ENCODE measurements around the gene CDH11. TPM values are rescaled to one million over a fixed set of nuclear protein-coding genes. Genes with fewer than 3 reads are reported as not detected.

Gene CDH11
- total and polyA plus RNA-seq, 2 of the 4 experiments (the other 2 are of a cell fraction) = 266 to 601 TPM

DNA sequence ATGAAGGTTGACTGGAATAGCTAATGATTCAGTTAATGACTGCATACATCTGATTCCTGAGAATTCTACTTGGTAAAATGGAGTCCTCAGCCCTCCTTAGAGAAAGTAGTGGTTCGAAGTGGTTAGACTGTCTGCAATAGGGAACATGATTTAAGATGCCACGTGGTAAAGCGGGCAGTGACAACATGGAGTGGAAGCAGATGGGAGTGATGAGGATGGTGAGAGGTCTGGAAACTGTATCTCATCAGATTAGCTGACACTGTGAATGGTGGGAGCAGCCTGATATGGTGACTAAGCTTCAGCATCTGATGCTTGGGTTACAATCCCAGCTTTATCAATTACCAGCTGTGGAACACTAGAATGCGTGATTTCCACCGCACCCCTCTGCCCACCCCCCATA is 8.4 kb downstream of the CDH11 start:
- Histone ChIP-seq H2AFZ (replicated peaks; ENCODE audit: low read length, poor library complexity) (no peak overlapping the region), H3K9ac (ENCODE audit: low read depth, low read length) (no peak overlapping the region), H3K36me3 (ENCODE audit: control insufficient read depth, insufficient read depth, low read length) (peaks cover 28% of the 10 kb centered on the region), H4K8ac (ENCODE audit: low read depth in 2 of 2, low read length in 2 of 2) (peak overlapping the region in 1 of 2 experiments; percentile 7; a peak in 1 of 4 replicates), H3K9me1 (ENCODE audit: insufficient read depth, low read length) (peaks cover 20% of the 10 kb centered on the region), H3K27ac (ENCODE audit: insufficient read depth, low read length) (no peak overlapping the region), H3K23ac (ENCODE audit: low read depth, low read length) (peak overlapping the region; percentile 68; the same call in 1 of the 2 replicates), H4K20me1 (ENCODE audit: insufficient read depth, low read length) (peaks cover 94% of the 10 kb centered on the region), H3K4me3 (ENCODE audit: insufficient read depth, low read depth, low read length) (no peak overlapping the region), H3K56ac (ENCODE audit: extremely low read depth, insufficient read depth, low read length) (no peak overlapping the region), H2AK9ac (replicated peaks; ENCODE audit: low read depth, low read length, poor library complexity) (no peak overlapping the region), H3K14ac (replicated peaks; ENCODE audit: low read depth, low read length) (no peak overlapping the region), H2AK5ac (ENCODE audit: low read depth, low read length) (no peak overlapping the region), H3K79me1 (ENCODE audit: low read depth in 1 of 2, low read length in 2 of 2) (peaks cover 32 to 88% of the 10 kb centered on the region in 2 experiments), H2BK20ac (ENCODE audit: low read depth, low read length) (no peak overlapping the region), H2BK5ac (ENCODE audit: low read depth, low read length, poor library complexity, severe bottlenecking) (no peak overlapping the region), H3K4me2 (ENCODE audit: low read depth, low read length) (no peak overlapping the region), H4K91ac (ENCODE audit: insufficient read depth, low read depth, low read length) (no peak overlapping the region), H2BK120ac (ENCODE audit: low read depth, low read length) (no peak overlapping the region), H3K27me3 (ENCODE audit: control insufficient read depth, insufficient read depth, low read length) (no peaks in the 10 kb centered on the region), H4K5ac (ENCODE audit: low read depth, low read length) (no peak overlapping the region), H3K4ac (ENCODE audit: low read depth, low read length) (no peak overlapping the region), H2BK15ac (ENCODE audit: low read depth, low read length) (no peak overlapping the region), H3K9me3 (ENCODE audit: control insufficient read depth, insufficient read depth, low read length) (no peaks in the 10 kb centered on the region), H3K18ac (ENCODE audit: low read depth, low read length) (no peak overlapping the region), H3K4me1 (ENCODE audit: control insufficient read depth, insufficient read depth, low read length) (peaks cover 8% of the 10 kb centered on the region)
- no peak for DNase-seq
- BruUV-seq (replicated peaks) = no TSS peak
- ATAC-seq (ENCODE audit: low read depth) = no peak
- in situ Hi-C loops (cut with MboI; ENCODE audit: low sequenced_read_pairs) = loop anchor here (25.0 kb wide), 3 partner anchors 676 to 1751 kb away; no protein-coding TSS in a partner anchor
- ChIA-PET POLR2A (ENCODE audit: unreplicated experiment) (no interaction called here), CTCF (interaction anchor here (0.7 kb wide), 1 partner anchor 637 kb away, joined by 3 read pairs; no protein-coding TSS in a partner anchor)
- TF ChIP-seq RCOR1 (IDR thresholded peaks at IDR 0.05; ENCODE audit: insufficient replicate concordance, low read length) (no peak), MXI1 (IDR thresholded peaks at IDR 0.05; ENCODE audit: borderline replicate concordance, low read depth, low read length) (no peak), MAZ (IDR thresholded peaks at IDR 0.05; ENCODE audit: borderline replicate concordance, low read depth, low read length) (no peak), BHLHE40 (IDR thresholded peaks at IDR 0.05; ENCODE audit: low read depth, low read length) (no peak), MAFK (IDR thresholded peaks at IDR 0.05; ENCODE audit: low read depth, low read length) (no peak), CHD1 (IDR thresholded peaks at IDR 0.05; ENCODE audit: low read depth, low read length) (no peak), RFX5 (IDR thresholded peaks at IDR 0.05; ENCODE audit: low read depth, low read length) (no peak), SMC3 (IDR thresholded peaks at IDR 0.05; ENCODE audit: low read depth, low read length) (no peak), RAD21 (IDR thresholded peaks at IDR 0.05; ENCODE audit: low read length) (no peak), FOS (IDR thresholded peaks at IDR 0.05; ENCODE audit: low read depth, low read length) (no peak), NFE2L2 (IDR thresholded peaks at IDR 0.05; ENCODE audit: low read depth, low read length) (no peak), CEBPB (IDR thresholded peaks at IDR 0.05; ENCODE audit: low read depth, low read length) (no peak), POLR2A (IDR thresholded peaks at IDR 0.05; ENCODE audit: low read depth, low read length) (no peak)
- TF ChIP-seq, protein P1, sequence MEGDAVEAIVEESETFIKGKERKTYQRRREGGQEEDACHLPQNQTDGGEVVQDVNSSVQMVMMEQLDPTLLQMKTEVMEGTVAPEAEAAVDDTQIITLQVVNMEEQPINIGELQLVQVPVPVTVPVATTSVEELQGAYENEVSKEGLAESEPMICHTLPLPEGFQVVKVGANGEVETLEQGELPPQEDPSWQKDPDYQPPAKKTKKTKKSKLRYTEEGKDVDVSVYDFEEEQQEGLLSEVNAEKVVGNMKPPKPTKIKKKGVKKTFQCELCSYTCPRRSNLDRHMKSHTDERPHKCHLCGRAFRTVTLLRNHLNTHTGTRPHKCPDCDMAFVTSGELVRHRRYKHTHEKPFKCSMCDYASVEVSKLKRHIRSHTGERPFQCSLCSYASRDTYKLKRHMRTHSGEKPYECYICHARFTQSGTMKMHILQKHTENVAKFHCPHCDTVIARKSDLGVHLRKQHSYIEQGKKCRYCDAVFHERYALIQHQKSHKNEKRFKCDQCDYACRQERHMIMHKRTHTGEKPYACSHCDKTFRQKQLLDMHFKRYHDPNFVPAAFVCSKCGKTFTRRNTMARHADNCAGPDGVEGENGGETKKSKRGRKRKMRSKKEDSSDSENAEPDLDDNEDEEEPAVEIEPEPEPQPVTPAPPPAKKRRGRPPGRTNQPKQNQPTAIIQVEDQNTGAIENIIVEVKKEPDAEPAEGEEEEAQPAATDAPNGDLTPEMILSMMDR (conservative IDR thresholded peaks at IDR 0.05; ENCODE audit: low read depth, low read length) = no peak
- TF ChIP-seq, protein P2, sequence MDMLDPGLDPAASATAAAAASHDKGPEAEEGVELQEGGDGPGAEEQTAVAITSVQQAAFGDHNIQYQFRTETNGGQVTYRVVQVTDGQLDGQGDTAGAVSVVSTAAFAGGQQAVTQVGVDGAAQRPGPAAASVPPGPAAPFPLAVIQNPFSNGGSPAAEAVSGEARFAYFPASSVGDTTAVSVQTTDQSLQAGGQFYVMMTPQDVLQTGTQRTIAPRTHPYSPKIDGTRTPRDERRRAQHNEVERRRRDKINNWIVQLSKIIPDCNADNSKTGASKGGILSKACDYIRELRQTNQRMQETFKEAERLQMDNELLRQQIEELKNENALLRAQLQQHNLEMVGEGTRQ (IDR thresholded peaks at IDR 0.05; ENCODE audit: low read depth, low read length) = no peak
- TF ChIP-seq, protein P3, sequence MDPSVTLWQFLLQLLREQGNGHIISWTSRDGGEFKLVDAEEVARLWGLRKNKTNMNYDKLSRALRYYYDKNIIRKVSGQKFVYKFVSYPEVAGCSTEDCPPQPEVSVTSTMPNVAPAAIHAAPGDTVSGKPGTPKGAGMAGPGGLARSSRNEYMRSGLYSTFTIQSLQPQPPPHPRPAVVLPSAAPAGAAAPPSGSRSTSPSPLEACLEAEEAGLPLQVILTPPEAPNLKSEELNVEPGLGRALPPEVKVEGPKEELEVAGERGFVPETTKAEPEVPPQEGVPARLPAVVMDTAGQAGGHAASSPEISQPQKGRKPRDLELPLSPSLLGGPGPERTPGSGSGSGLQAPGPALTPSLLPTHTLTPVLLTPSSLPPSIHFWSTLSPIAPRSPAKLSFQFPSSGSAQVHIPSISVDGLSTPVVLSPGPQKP (IDR thresholded peaks at IDR 0.05; ENCODE audit: borderline replicate concordance, low read depth, low read length) = no peak
- dilution Hi-C loops (cut with HindIII; ENCODE audit: low sequenced_read_pairs, unreplicated experiment) = no loop called here
- WGBS, 2 experiments (ENCODE audit: extremely low coverage in 2 of 2, insufficient read length in 1 of 2) = 93% methylated on average over 3 of the region's 5 CpGs; no CpG with 5 or more reads in 1 of the 2 experiments
- intact Hi-C loops (cut with micrococcal nuclease) = loop anchor here (10.0 kb wide), 1 partner anchor 379 kb away; no protein-coding TSS in a partner anchor
